ENCODE data around the gene FOXJ2. TPM values are rescaled to one million over a fixed set of nuclear protein-coding genes. Genes with fewer than 3 reads are reported as not detected.
A peak's percentile ranks its signal among the peaks of the same experiment; 100 is the strongest.
"Not testable (repeated sequence)": the region's sequence is repeated elsewhere in the genome, so short reads cannot be mapped to it uniquely, and the experiment has no call there.

Gene FOXJ2
- total RNA-seq (10 to 100 TPM; 22.3 to 22.5 TPM), polyA plus RNA-seq (18.3 TPM)

- peak within 1 kb of the TSS; percentile 86 to 98 (median 94) for H3K27ac Mint-ChIP-seq
- peak within 1 kb of the TSS; percentile 82 for H3K4me3 ChIP-seq (ENCODE audit: low read length)
- H3K9me3 ChIP-seq (ENCODE audit: low read length), result no peaks in the 10 kb centered on the region
- peak; percentile 74 to 85 (median 78) for DNase-seq
- H3K27me3 Mint-ChIP-seq, result no peaks in the 10 kb centered on the region
- H3K36me3 ChIP-seq (ENCODE audit: insufficient read depth, low read length), result no peaks in the 10 kb centered on the region
- peaks cover 0 to 9% (median 0%) of the 10 kb centered on the region in 3 donors for H3K36me3 Mint-ChIP-seq
- H3K9me3 Mint-ChIP-seq, result no peaks in the 10 kb centered on the region
- H3K27ac ChIP-seq (ENCODE audit: low read depth, low read length), result peak within 1 kb of the TSS; percentile 84
- ChIA-PET POLR2A (interaction anchor here (0.7 to 1.4 kb wide), 3 partner anchors 56 to 99 kb away, joined by 3 to 4 read pairs (median 3); no protein-coding TSS in a partner anchor), CTCF (interaction anchor here (0.7 to 3.4 kb wide), 7 partner anchors 10 to 100 kb away, joined by 3 to 20 read pairs (median 5); partner anchors contain the start of gene C3AR1)
- H3K27me3 ChIP-seq (ENCODE audit: insufficient read depth, low read length, poor library complexity, severe bottlenecking), result no peaks in the 10 kb centered on the region
- H3K4me3 Mint-ChIP-seq, result peak within 1 kb of the TSS; percentile 88 to 94 (median 91)
- H3K4me1 Mint-ChIP-seq, result peaks cover 56 to 60% (median 57%) of the 10 kb centered on the region in 3 donors
- peaks cover 58% of the 10 kb centered on the region for H3K4me1 ChIP-seq (ENCODE audit: insufficient read depth, low read length)
Measured at GRCh38 chr12:8032242-8033152, at the start of gene FOXJ2. FOXJ2 (plus strand) TSS chr12:8032716; CDS start chr12:8039833, 7,117 bp downstream.

GRCh38 chr12:7983019-7983418 lies 49.5 kb upstream of the FOXJ2 start:
- H3K27ac Mint-ChIP-seq; H3K4me1 ChIP-seq (ENCODE audit: insufficient read depth, low read length); DNase-seq; H3K27ac ChIP-seq (ENCODE audit: low read depth, low read length); H3K9me3 ChIP-seq (ENCODE audit: low read length); H3K27me3 Mint-ChIP-seq; H3K36me3 Mint-ChIP-seq; CTCF ChIA-PET; H3K4me3 ChIP-seq (ENCODE audit: low read length); H3K4me3 Mint-ChIP-seq; H3K36me3 ChIP-seq (ENCODE audit: insufficient read depth, low read length); H3K27me3 ChIP-seq (ENCODE audit: insufficient read depth, low read length, poor library complexity, severe bottlenecking); H3K9me3 Mint-ChIP-seq: not testable (repeated sequence)
- H3K4me1 Mint-ChIP-seq, result peaks cover 2 to 10% (median 3%) of the 10 kb centered on the region in 3 donors
- POLR2A ChIA-PET, result interaction anchor here (0.6 kb wide), 1 partner anchor 100 kb away, joined by 7 read pairs; no protein-coding TSS in a partner anchor

GRCh38 chr12:7983460-7983859 lies 49.1 kb upstream of the FOXJ2 start:
- H3K36me3 ChIP-seq (ENCODE audit: insufficient read depth, low read length); H3K27ac ChIP-seq (ENCODE audit: low read depth, low read length); CTCF ChIA-PET; H3K36me3 Mint-ChIP-seq; H3K27me3 ChIP-seq (ENCODE audit: insufficient read depth, low read length, poor library complexity, severe bottlenecking); H3K9me3 ChIP-seq (ENCODE audit: low read length); H3K27ac Mint-ChIP-seq; H3K4me1 ChIP-seq (ENCODE audit: insufficient read depth, low read length); H3K27me3 Mint-ChIP-seq; H3K9me3 Mint-ChIP-seq; H3K4me3 Mint-ChIP-seq; DNase-seq; H3K4me3 ChIP-seq (ENCODE audit: low read length): not testable (repeated sequence)
- POLR2A ChIA-PET, result interaction anchor here (0.6 kb wide), 1 partner anchor 100 kb away, joined by 7 read pairs; no protein-coding TSS in a partner anchor
- peaks cover 2 to 10% (median 3%) of the 10 kb centered on the region in 3 donors for H3K4me1 Mint-ChIP-seq

- no peaks in the 10 kb centered on the region for H3K27me3 Mint-ChIP-seq
- Histone ChIP-seq H3K36me3 (ENCODE audit: insufficient read depth, low read length) (no peaks in the 10 kb centered on the region), H3K9me3 (ENCODE audit: low read length) (no peaks in the 10 kb centered on the region), H3K27me3 (ENCODE audit: insufficient read depth, low read length, poor library complexity, severe bottlenecking) (no peaks in the 10 kb centered on the region), H3K27ac (ENCODE audit: low read depth, low read length) (no peak overlapping the region), H3K4me3 (ENCODE audit: low read length) (no peak overlapping the region), H3K4me1 (ENCODE audit: insufficient read depth, low read length) (peaks cover 8% of the 10 kb centered on the region)
- no peaks in the 10 kb centered on the region for H3K9me3 Mint-ChIP-seq
- H3K36me3 Mint-ChIP-seq, result no peaks in the 10 kb centered on the region
- no peak overlapping the region for H3K4me3 Mint-ChIP-seq
- H3K4me1 Mint-ChIP-seq, result peaks cover 7 to 18% (median 17%) of the 10 kb centered on the region in 3 donors
- CTCF ChIA-PET, result interaction anchor here (1.3 kb wide), 1 partner anchor 52 kb away, joined by 8 read pairs; no protein-coding TSS in a partner anchor
- H3K27ac Mint-ChIP-seq, result peak overlapping the region in 1 of 8 donors; percentile 60
- POLR2A ChIA-PET, result no interaction called here
- DNase-seq, result no peak
Measured at GRCh38 chr12:7984900-7985299, 47.6 kb upstream of the FOXJ2 start.

- H3K27ac Mint-ChIP-seq, result no peak overlapping the region
- Histone ChIP-seq H3K4me1 (ENCODE audit: insufficient read depth, low read length) (peaks cover 18% of the 10 kb centered on the region), H3K36me3 (ENCODE audit: insufficient read depth, low read length) (no peaks in the 10 kb centered on the region), H3K27ac (ENCODE audit: low read depth, low read length) (no peak overlapping the region), H3K4me3 (ENCODE audit: low read length) (no peak overlapping the region), H3K27me3 (ENCODE audit: insufficient read depth, low read length, poor library complexity, severe bottlenecking) (no peaks in the 10 kb centered on the region), H3K9me3 (ENCODE audit: low read length) (no peaks in the 10 kb centered on the region)
- H3K27me3 Mint-ChIP-seq, result no peaks in the 10 kb centered on the region
- no peak for DNase-seq
- no peaks in the 10 kb centered on the region for H3K9me3 Mint-ChIP-seq
- no peaks in the 10 kb centered on the region for H3K36me3 Mint-ChIP-seq
- no peak overlapping the region for H3K4me3 Mint-ChIP-seq
- peaks cover 14 to 27% (median 26%) of the 10 kb centered on the region in 3 donors for H3K4me1 Mint-ChIP-seq
- ChIA-PET POLR2A (interaction anchor here (1.2 kb wide), 1 partner anchor 15 kb away, joined by 3 read pairs; no protein-coding TSS in a partner anchor), CTCF (interaction anchor here (1.3 kb wide), 1 partner anchor 53 kb away, joined by 8 read pairs; no protein-coding TSS in a partner anchor)
Measured at GRCh38 chr12:7985802-7986418, 46.6 kb upstream of the FOXJ2 start.

- Histone ChIP-seq H3K4me3 (ENCODE audit: low read length) (peak overlapping the region; percentile 3), H3K9me3 (ENCODE audit: low read length) (no peaks in the 10 kb centered on the region), H3K27ac (ENCODE audit: low read depth, low read length) (peak overlapping the region; percentile 43), H3K36me3 (ENCODE audit: insufficient read depth, low read length) (no peaks in the 10 kb centered on the region), H3K27me3 (ENCODE audit: insufficient read depth, low read length, poor library complexity, severe bottlenecking) (no peaks in the 10 kb centered on the region), H3K4me1 (ENCODE audit: insufficient read depth, low read length) (peaks cover 31% of the 10 kb centered on the region)
- CTCF ChIA-PET, result interaction anchor here (1.2 to 3.4 kb wide), 4 partner anchors 29 to 130 kb away, joined by 3 to 17 read pairs (median 8); no protein-coding TSS in a partner anchor
- no peaks in the 10 kb centered on the region for H3K27me3 Mint-ChIP-seq
- H3K27ac Mint-ChIP-seq, result peak overlapping the region; percentile 75 to 96 (median 88)
- peak; percentile 34 to 85 (median 45) for DNase-seq
- no peaks in the 10 kb centered on the region for H3K36me3 Mint-ChIP-seq
- no peaks in the 10 kb centered on the region for H3K9me3 Mint-ChIP-seq
- peak overlapping the region; percentile 1 to 90 (median 79) for H3K4me3 Mint-ChIP-seq
- POLR2A ChIA-PET, result interaction anchor here (0.6 to 1.4 kb wide), 3 partner anchors 11 to 56 kb away, joined by 4 to 5 read pairs (median 4); no protein-coding TSS in a partner anchor
- peaks cover 21 to 35% (median 28%) of the 10 kb centered on the region in 3 donors for H3K4me1 Mint-ChIP-seq
Measured at GRCh38 chr12:7989827-7990491, 42.6 kb upstream of the FOXJ2 start.

GRCh38 chr12:7991535-7991934 lies 41.0 kb upstream of the FOXJ2 start:
- Histone ChIP-seq H3K4me3 (ENCODE audit: low read length) (no peak overlapping the region), H3K4me1 (ENCODE audit: insufficient read depth, low read length) (peaks cover 37% of the 10 kb centered on the region), H3K36me3 (ENCODE audit: insufficient read depth, low read length) (no peaks in the 10 kb centered on the region), H3K27me3 (ENCODE audit: insufficient read depth, low read length, poor library complexity, severe bottlenecking) (no peaks in the 10 kb centered on the region), H3K9me3 (ENCODE audit: low read length) (no peaks in the 10 kb centered on the region), H3K27ac (ENCODE audit: low read depth, low read length) (no peak overlapping the region)
- CTCF ChIA-PET, result interaction anchor here (1.2 to 5.0 kb wide), 4 partner anchors 58 to 132 kb away, joined by 3 to 75 read pairs (median 8); partner anchors contain the start of gene SLC2A3
- no peaks in the 10 kb centered on the region for H3K9me3 Mint-ChIP-seq
- H3K4me3 Mint-ChIP-seq, result peak overlapping the region in 1 of 7 donors; percentile 42
- no peak for DNase-seq
- H3K4me1 Mint-ChIP-seq, result peaks cover 23 to 38% (median 28%) of the 10 kb centered on the region in 3 donors
- no peaks in the 10 kb centered on the region for H3K36me3 Mint-ChIP-seq
- peak overlapping the region in 7 of 8 donors; percentile 44 to 96 (median 74) for H3K27ac Mint-ChIP-seq
- no peaks in the 10 kb centered on the region for H3K27me3 Mint-ChIP-seq
- POLR2A ChIA-PET, result no interaction called here
